ENCODE data around the gene ADGRV1.

Gene ADGRV1

DNA sequence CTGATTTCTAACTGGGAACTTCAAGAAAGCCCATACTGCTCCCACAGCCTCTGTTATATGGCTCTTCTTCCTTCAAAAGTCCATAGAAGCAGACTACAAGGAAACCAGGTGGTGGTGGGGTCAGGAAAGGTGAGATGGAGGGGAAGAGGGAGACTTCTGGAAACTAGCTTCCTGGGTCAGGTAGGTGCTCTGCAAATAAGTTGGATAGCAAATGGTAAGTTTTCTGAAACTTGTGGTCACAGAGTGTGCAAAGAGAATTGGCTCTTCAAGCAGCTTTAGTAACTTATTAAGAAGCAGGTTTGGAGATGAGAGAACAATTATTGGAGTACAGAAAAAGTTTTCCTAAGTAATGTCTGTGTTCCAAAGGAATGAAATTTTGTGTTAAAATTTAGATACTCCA, 316.9 kb downstream of the ADGRV1 start:
- Histone ChIP-seq H3K9me3 (ENCODE audit: insufficient read depth, low read length, severe bottlenecking) (no peaks in the 10 kb centered on the region), H4K20me1 (ENCODE audit: insufficient read depth, low read length) (no peaks in the 10 kb centered on the region), H3K4me1 (ENCODE audit: insufficient read depth, low read length) (no peaks in the 10 kb centered on the region), H3K27ac (ENCODE audit: low read length) (no peak overlapping the region), H3K79me2 (ENCODE audit: insufficient read depth, low read length) (no peaks in the 10 kb centered on the region), H3K4me3 (ENCODE audit: low read depth in 1 of 2, low read length in 2 of 2) (no peak overlapping the region), H2AFZ (ENCODE audit: low read depth, low read length) (no peak overlapping the region), H3K4me2 (ENCODE audit: insufficient read depth, low read length) (no peak overlapping the region), H3K27me3 (ENCODE audit: insufficient read depth, low read length, poor library complexity) (peaks cover 3% of the 10 kb centered on the region), H3K36me3 (ENCODE audit: insufficient read depth, low read length) (no peaks in the 10 kb centered on the region), H3K9ac (ENCODE audit: low read depth, low read length) (no peak overlapping the region)
- no peak for DNase-seq
- no peak for TF ChIP-seq EZH2 (IDR thresholded peaks at IDR 0.05; ENCODE audit: borderline replicate concordance, low read depth, low read length, severe bottlenecking)
- TF ChIP-seq CTCF (IDR thresholded peaks at IDR 0.05; ENCODE audit: borderline replicate concordance, extremely low read depth, low read length, poor library complexity, severe bottlenecking), result no peak
- no peak for ATAC-seq (ENCODE audit: insufficient read depth, low read depth)

- Histone ChIP-seq H2AFZ (ENCODE audit: low read depth, low read length) (no peak overlapping the region), H3K4me2 (ENCODE audit: insufficient read depth, low read length) (no peak overlapping the region), H3K36me3 (ENCODE audit: insufficient read depth, low read length) (no peaks in the 10 kb centered on the region), H3K4me1 (ENCODE audit: insufficient read depth, low read length) (no peaks in the 10 kb centered on the region), H3K9ac (ENCODE audit: low read depth, low read length) (no peak overlapping the region), H3K79me2 (ENCODE audit: insufficient read depth, low read length) (no peaks in the 10 kb centered on the region), H3K9me3 (ENCODE audit: insufficient read depth, low read length, severe bottlenecking) (no peaks in the 10 kb centered on the region), H3K27ac (ENCODE audit: low read length) (no peak overlapping the region), H3K4me3 (ENCODE audit: low read depth in 1 of 2, low read length in 2 of 2) (no peak overlapping the region), H3K27me3 (ENCODE audit: insufficient read depth, low read length, poor library complexity) (peaks cover 3% of the 10 kb centered on the region), H4K20me1 (ENCODE audit: insufficient read depth, low read length) (no peaks in the 10 kb centered on the region)
- DNase-seq (no peak), ATAC-seq (ENCODE audit: insufficient read depth, low read depth) (no peak)
- no peak for TF ChIP-seq EZH2 (IDR thresholded peaks at IDR 0.05; ENCODE audit: borderline replicate concordance, low read depth, low read length, severe bottlenecking)
- TF ChIP-seq CTCF (IDR thresholded peaks at IDR 0.05; ENCODE audit: borderline replicate concordance, extremely low read depth, low read length, poor library complexity, severe bottlenecking), result no peak
These were observed 317.8 kb downstream of the ADGRV1 start for GRCh38 chr5:90876366-90876765.

DNA sequence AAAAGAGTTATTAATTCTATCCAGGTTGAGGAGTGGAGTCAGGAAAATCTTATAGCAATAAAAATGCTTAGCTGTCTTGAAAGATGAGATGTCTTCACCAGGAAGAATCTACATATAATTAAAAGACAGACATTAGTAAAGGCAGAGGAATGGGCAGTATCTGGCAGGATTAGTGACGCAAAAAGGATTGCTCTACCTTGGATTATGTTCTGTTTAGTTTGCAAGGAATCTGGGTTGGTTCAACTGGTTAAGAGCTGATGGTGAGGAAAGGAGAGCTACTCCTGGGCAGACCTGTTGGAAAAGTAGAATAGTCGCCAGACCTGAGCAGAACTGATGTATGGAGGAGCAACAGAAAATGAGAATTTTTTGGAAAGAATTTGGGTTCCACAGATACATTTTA, 318.5 kb downstream of the ADGRV1 start:
- no peaks in the 10 kb centered on the region for H3K36me3 ChIP-seq (ENCODE audit: insufficient read depth, low read length)
- TF ChIP-seq CTCF (IDR thresholded peaks at IDR 0.05; ENCODE audit: borderline replicate concordance, extremely low read depth, low read length, poor library complexity, severe bottlenecking) (no peak), EZH2 (IDR thresholded peaks at IDR 0.05; ENCODE audit: borderline replicate concordance, low read depth, low read length, severe bottlenecking) (no peak)
- ATAC-seq (ENCODE audit: insufficient read depth, low read depth) (no peak), DNase-seq (no peak)
- H3K4me3 ChIP-seq (ENCODE audit: low read depth in 1 of 2, low read length in 2 of 2), result no peak overlapping the region
- H2AFZ ChIP-seq (ENCODE audit: low read depth, low read length), result no peak overlapping the region
- H4K20me1 ChIP-seq (ENCODE audit: insufficient read depth, low read length), result no peaks in the 10 kb centered on the region
- no peaks in the 10 kb centered on the region for H3K79me2 ChIP-seq (ENCODE audit: insufficient read depth, low read length)
- H3K4me2 ChIP-seq (ENCODE audit: insufficient read depth, low read length), result no peak overlapping the region
- H3K9ac ChIP-seq (ENCODE audit: low read depth, low read length), result no peak overlapping the region
- no peaks in the 10 kb centered on the region for H3K4me1 ChIP-seq (ENCODE audit: insufficient read depth, low read length)
- peaks cover 3% of the 10 kb centered on the region for H3K27me3 ChIP-seq (ENCODE audit: insufficient read depth, low read length, poor library complexity)
- no peak overlapping the region for H3K27ac ChIP-seq (ENCODE audit: low read length)
- H3K9me3 ChIP-seq (ENCODE audit: insufficient read depth, low read length, severe bottlenecking), result no peaks in the 10 kb centered on the region

DNA sequence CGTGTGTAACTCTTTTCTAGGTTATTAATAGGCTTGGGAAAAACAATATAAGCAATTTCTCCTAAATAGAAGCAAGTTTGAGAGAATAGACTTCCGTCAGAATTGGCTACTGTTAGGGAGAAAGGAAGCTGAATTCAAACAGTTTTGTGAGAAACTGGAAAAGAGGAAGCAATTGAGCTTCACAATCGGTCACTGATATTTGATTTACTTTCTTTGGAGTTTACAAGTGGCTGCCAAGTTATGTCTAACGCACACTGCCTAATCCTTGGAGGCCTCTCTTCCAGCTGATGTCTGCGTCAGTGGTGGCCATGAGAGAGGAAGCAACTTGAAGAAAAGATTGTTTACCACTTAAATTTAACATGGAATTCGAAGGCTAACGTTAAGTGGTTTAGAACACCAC, 319.5 kb downstream of the ADGRV1 start:
- Histone ChIP-seq H2AFZ (ENCODE audit: low read depth, low read length) (no peak overlapping the region), H3K9ac (ENCODE audit: low read depth, low read length) (no peak overlapping the region), H3K27ac (ENCODE audit: low read length) (no peak overlapping the region), H3K79me2 (ENCODE audit: insufficient read depth, low read length) (no peaks in the 10 kb centered on the region), H3K4me2 (ENCODE audit: insufficient read depth, low read length) (no peak overlapping the region), H3K4me1 (ENCODE audit: insufficient read depth, low read length) (no peaks in the 10 kb centered on the region), H4K20me1 (ENCODE audit: insufficient read depth, low read length) (no peaks in the 10 kb centered on the region), H3K9me3 (ENCODE audit: insufficient read depth, low read length, severe bottlenecking) (no peaks in the 10 kb centered on the region), H3K27me3 (ENCODE audit: insufficient read depth, low read length, poor library complexity) (peaks cover 9% of the 10 kb centered on the region), H3K36me3 (ENCODE audit: insufficient read depth, low read length) (no peaks in the 10 kb centered on the region), H3K4me3 (ENCODE audit: low read depth in 1 of 2, low read length in 2 of 2) (no peak overlapping the region)
- no peak for DNase-seq
- TF ChIP-seq EZH2 (IDR thresholded peaks at IDR 0.05; ENCODE audit: borderline replicate concordance, low read depth, low read length, severe bottlenecking) (no peak), CTCF (IDR thresholded peaks at IDR 0.05; ENCODE audit: borderline replicate concordance, extremely low read depth, low read length, poor library complexity, severe bottlenecking) (no peak)
- ATAC-seq (ENCODE audit: insufficient read depth, low read depth), result no peak

Data from DND-41 (cell line).